Measurements from ENCODE around the gene ASCC1.
A peak's percentile ranks its signal among the peaks of the same experiment; 100 is the strongest.
"Not testable (repeated sequence)": the region's sequence is repeated elsewhere in the genome, so short reads cannot be mapped to it uniquely, and the experiment has no call there.

The ASCC1 gene

GRCh38 chr10:72110673-72111401 is 105.2 kb downstream of the ASCC1 start:
- H3K4me3 ChIP-seq = no peak overlapping the region
- in situ Hi-C loops (cut with MboI; ENCODE audit: low sequenced_read_pairs) = no loop called here
- peaks cover 13% of the 10 kb centered on the region for H3K4me1 ChIP-seq
- no peak for DNase-seq (ENCODE audit: low spot score in 2 of 2)
- H3K27me3 ChIP-seq (ENCODE audit: low read depth) = no peaks in the 10 kb centered on the region
- no peaks in the 10 kb centered on the region for H3K36me3 ChIP-seq (replicated peaks)
- no peaks in the 10 kb centered on the region for H3K9me3 ChIP-seq

GRCh38 chr10:72109636-72110157 is 106.4 kb downstream of the ASCC1 start:
- Histone ChIP-seq H3K9me3 (no peaks in the 10 kb centered on the region), H3K27me3 (ENCODE audit: low read depth) (no peaks in the 10 kb centered on the region), H3K36me3 (replicated peaks) (no peaks in the 10 kb centered on the region), H3K4me3 (no peak overlapping the region), H3K4me1 (peaks cover 24% of the 10 kb centered on the region)
- no peak for DNase-seq (ENCODE audit: low spot score in 2 of 2)
- in situ Hi-C loops (cut with MboI; ENCODE audit: low sequenced_read_pairs) = no loop called here

GRCh38 chr10:72108830-72109635 is 107.0 kb downstream of the ASCC1 start:
- no peak overlapping the region for H3K4me3 ChIP-seq
- H3K9me3 ChIP-seq = no peaks in the 10 kb centered on the region
- no peaks in the 10 kb centered on the region for H3K27me3 ChIP-seq (ENCODE audit: low read depth)
- no peak for DNase-seq (ENCODE audit: low spot score in 2 of 2)
- H3K4me1 ChIP-seq = peaks cover 31% of the 10 kb centered on the region
- in situ Hi-C loops (cut with MboI; ENCODE audit: low sequenced_read_pairs) = no loop called here
- no peaks in the 10 kb centered on the region for H3K36me3 ChIP-seq (replicated peaks)

GRCh38 chr10:72108004-72108370 is 108.1 kb downstream of the ASCC1 start:
- H3K27me3 ChIP-seq (ENCODE audit: low read depth); H3K9me3 ChIP-seq; in situ Hi-C loops (cut with MboI; ENCODE audit: low sequenced_read_pairs); H3K36me3 ChIP-seq (replicated peaks); DNase-seq (ENCODE audit: low spot score in 2 of 2); H3K4me3 ChIP-seq: not testable (repeated sequence)
- H3K4me1 ChIP-seq = peaks cover 38% of the 10 kb centered on the region

GRCh38 chr10:72107325-72108003 is 108.6 kb downstream of the ASCC1 start:
- H3K4me1 ChIP-seq = peaks cover 38% of the 10 kb centered on the region
- no peak for DNase-seq (ENCODE audit: low spot score in 2 of 2)
- H3K27me3 ChIP-seq (ENCODE audit: low read depth) = no peaks in the 10 kb centered on the region
- H3K4me3 ChIP-seq = no peak overlapping the region
- no peaks in the 10 kb centered on the region for H3K36me3 ChIP-seq (replicated peaks)
- no peaks in the 10 kb centered on the region for H3K9me3 ChIP-seq
- in situ Hi-C loops (cut with MboI; ENCODE audit: low sequenced_read_pairs) = no loop called here

GRCh38 chr10:72106896-72107295 is 109.2 kb downstream of the ASCC1 start:
- no peak for DNase-seq (ENCODE audit: low spot score in 2 of 2)
- no peak overlapping the region for H3K4me3 ChIP-seq
- in situ Hi-C loops (cut with MboI; ENCODE audit: low sequenced_read_pairs) = no loop called here
- H3K9me3 ChIP-seq = no peaks in the 10 kb centered on the region
- no peaks in the 10 kb centered on the region for H3K36me3 ChIP-seq (replicated peaks)
- H3K4me1 ChIP-seq = peaks cover 38% of the 10 kb centered on the region
- H3K27me3 ChIP-seq (ENCODE audit: low read depth) = no peaks in the 10 kb centered on the region

GRCh38 chr10:72106154-72106849 is 109.8 kb downstream of the ASCC1 start:
- H3K36me3 ChIP-seq (replicated peaks) = no peaks in the 10 kb centered on the region
- H3K27me3 ChIP-seq (ENCODE audit: low read depth) = no peaks in the 10 kb centered on the region
- no peaks in the 10 kb centered on the region for H3K9me3 ChIP-seq
- no peak for DNase-seq (ENCODE audit: low spot score in 2 of 2)
- H3K4me1 ChIP-seq = peaks cover 38% of the 10 kb centered on the region
- in situ Hi-C loops (cut with MboI; ENCODE audit: low sequenced_read_pairs) = no loop called here
- H3K4me3 ChIP-seq = no peak overlapping the region

GRCh38 chr10:72105710-72106109 is 110.4 kb downstream of the ASCC1 start:
- DNase-seq (ENCODE audit: low spot score in 2 of 2) = no peak
- H3K36me3 ChIP-seq (replicated peaks) = no peaks in the 10 kb centered on the region
- H3K4me1 ChIP-seq = peaks cover 38% of the 10 kb centered on the region
- in situ Hi-C loops (cut with MboI; ENCODE audit: low sequenced_read_pairs) = no loop called here
- H3K4me3 ChIP-seq = no peak overlapping the region
- H3K27me3 ChIP-seq (ENCODE audit: low read depth) = no peaks in the 10 kb centered on the region
- no peaks in the 10 kb centered on the region for H3K9me3 ChIP-seq

- in situ Hi-C loops (cut with MboI; ENCODE audit: low sequenced_read_pairs) = no loop called here
- H3K27me3 ChIP-seq (ENCODE audit: low read depth) = no peaks in the 10 kb centered on the region
- H3K36me3 ChIP-seq (replicated peaks) = no peaks in the 10 kb centered on the region
- DNase-seq (ENCODE audit: low spot score in 2 of 2) = no peak
- no peaks in the 10 kb centered on the region for H3K9me3 ChIP-seq
- no peak overlapping the region for H3K4me3 ChIP-seq
- H3K4me1 ChIP-seq = peaks cover 38% of the 10 kb centered on the region
Measured at GRCh38 chr10:72105098-72105475, 111.0 kb downstream of the ASCC1 start.

GRCh38 chr10:72104472-72105097 is 111.5 kb downstream of the ASCC1 start:
- H3K9me3 ChIP-seq = no peaks in the 10 kb centered on the region
- in situ Hi-C loops (cut with MboI; ENCODE audit: low sequenced_read_pairs) = no loop called here
- H3K36me3 ChIP-seq (replicated peaks) = no peaks in the 10 kb centered on the region
- H3K4me1 ChIP-seq = peaks cover 39% of the 10 kb centered on the region
- H3K4me3 ChIP-seq = no peak overlapping the region
- H3K27me3 ChIP-seq (ENCODE audit: low read depth) = no peaks in the 10 kb centered on the region
- peak; percentile 70 to 85 for DNase-seq (ENCODE audit: low spot score in 2 of 2)

- in situ Hi-C loops (cut with MboI; ENCODE audit: low sequenced_read_pairs) = no loop called here
- no peak for DNase-seq (ENCODE audit: low spot score in 2 of 2)
- Histone ChIP-seq H3K36me3 (replicated peaks) (0 out of 2 replicates have a peak, but pooled peaks cover 3% of the 10 kb centered on the region), H3K27me3 (ENCODE audit: low read depth) (peaks cover 8% of the 10 kb centered on the region; the same call in 1 of the 2 replicates), H3K9me3 (no peaks in the 10 kb centered on the region), H3K4me1 (peaks cover 28% of the 10 kb centered on the region), H3K4me3 (no peak overlapping the region)
Measured at GRCh38 chr10:72099600-72099921, 116.5 kb downstream of the ASCC1 start.

GRCh38 chr10:72098836-72099599 is 117.1 kb downstream of the ASCC1 start:
- Histone ChIP-seq H3K9me3 (no peaks in the 10 kb centered on the region), H3K4me1 (peaks cover 23% of the 10 kb centered on the region), H3K27me3 (ENCODE audit: low read depth) (peaks cover 8% of the 10 kb centered on the region; the same call in 1 of the 2 replicates), H3K4me3 (no peak overlapping the region), H3K36me3 (replicated peaks) (0 out of 2 replicates have a peak, but pooled peaks cover 3% of the 10 kb centered on the region)
- peak; percentile 76 to 99 for DNase-seq (ENCODE audit: low spot score in 2 of 2)
- in situ Hi-C loops (cut with MboI; ENCODE audit: low sequenced_read_pairs) = no loop called here
